MCF 10A (cell line): ENCODE results near the gene PTPRO. TPM values are rescaled to one million over a fixed set of nuclear protein-coding genes. Genes with fewer than 3 reads are reported as not detected.
A peak's percentile ranks its signal among the peaks of the same experiment; 100 is the strongest.

ENCODE experiments used
- Bru-seq: library from RNA; stranded (reverse); fragments of 400-500 nt; gene quantifications from one replicate; lab custom pipeline; 2021; lab: Mats Ljungman, UMichigan
- BruChase-seq, 2 experiments: library from RNA; stranded (reverse); fragments of 400-500 nt; gene quantifications; one replicate each; lab custom pipeline; 2021; lab: Mats Ljungman, UMichigan
- BruUV-seq: library from RNA; stranded (reverse); fragments of 400-500 nt; replicated peaks from 2 replicates; lab custom pipeline; 2021; lab: Mats Ljungman, UMichigan
- CTCF ChIA-PET: fragments of 300-600 bp; sonication (Branson Sonifier 250); formaldehyde crosslinking; extraction: SDS; loops from one replicate; lab custom pipeline; 2021; ENCODE audit warnings: antibody characterized with exemption, inconsistent platforms; lab: Yijun Ruan, JAX
- POLR2A ChIA-PET: fragments of 300-600, 350-650 bp; sonication (Branson Sonifier 250); formaldehyde crosslinking; extraction: SDS; loops from one replicate; lab custom pipeline; 2020; ENCODE audit warnings: antibody characterized with exemption, inconsistent platforms; lab: Yijun Ruan, JAX
- DNase-seq: peaks from one replicate; pipeline ENCODE4 v3.0.0-alpha.2; 2018; ENCODE audit not compliant: unreplicated experiment
- H3K27ac Mint-ChIP-seq: one replicate; pipeline ENCODE4 v1.8.0; 2022; ENCODE audit warnings: mild to moderate bottlenecking, low read depth, mixed read lengths; ENCODE audit not compliant: unreplicated experiment
- H3K27me3 Mint-ChIP-seq: one replicate; pipeline ENCODE4 v1.8.0; 2022; ENCODE audit warnings: mixed read lengths; ENCODE audit not compliant: insufficient read depth, unreplicated experiment
- H3K36me3 Mint-ChIP-seq: one replicate; pipeline ENCODE4 v1.8.0; 2022; ENCODE audit warnings: mild to moderate bottlenecking, moderate library complexity, mixed read lengths; ENCODE audit not compliant: insufficient read depth, unreplicated experiment
- H3K4me1 Mint-ChIP-seq: one replicate; pipeline ENCODE4 v1.8.0; 2022; ENCODE audit warnings: mixed read lengths; ENCODE audit not compliant: insufficient read depth, unreplicated experiment
- H3K4me3 Mint-ChIP-seq: one replicate; pipeline ENCODE4 v1.8.0; 2022; ENCODE audit warnings: mild to moderate bottlenecking, moderate library complexity, mixed read lengths; ENCODE audit not compliant: unreplicated experiment
- H3K9me3 Mint-ChIP-seq: one replicate; pipeline ENCODE4 v1.8.0; 2022; ENCODE audit warnings: mixed read lengths; ENCODE audit not compliant: unreplicated experiment
- CTCF ChIP-seq: fragments of 200-600 bp; IDR thresholded peaks from one replicate; pipeline ENCODE4 v1.8.0; 2022; ENCODE audit warnings: antibody characterized with exemption, mild to moderate bottlenecking; ENCODE audit not compliant: unreplicated experiment
- intact Hi-C: fragments of 100-400 bp; cut with micrococcal nuclease; formaldehyde crosslinking; loops from 2 replicates; pipeline ENCODE4 v1.14.1; 2022
- long read RNA-seq: library from polyadenylated mRNA; stranded (forward); transcript quantifications from one replicate; pipeline ENCODE4 v2.0.0, GENCODE V29; 2022
- total RNA-seq: library from RNA; stranded (reverse); gene quantifications from 2 replicates; pipeline ENCODE4 v1.2.3, GENCODE V29; 2022

PTPRO gene
- 0.74 and 2.2 TPM in 2 replicates for total RNA-seq
- Bru-seq, nascent RNA: percentile 29 among the genes with signal in this experiment
- percentile 22 among the genes with signal in this experiment for BruChase-seq, experiment 1, labeled RNA remaining after a 6-hour chase
- BruChase-seq, experiment 2, labeled RNA remaining after a 2-hour chase: percentile 21 among the genes with signal in this experiment
- long read RNA-seq, partial matches to known transcripts: 0 of 3 reads
- long read RNA-seq, other reads (novel, unspliced or antisense): 2 of 3 reads

GRCh38 chr12:15322164-15323061 is at the start of gene PTPRO:
Gene PTPRO (plus strand): TSS chr12:15322508.
- peak; percentile 49 for DNase-seq

GRCh38 chr12:15273896-15274295 is 48.4 kb upstream of the PTPRO start:
- H3K9me3 Mint-ChIP-seq: no peaks in the 10 kb centered on the region
- peak; percentile 27 for DNase-seq
- peak overlapping the region; percentile 95 for H3K27ac Mint-ChIP-seq
- peaks cover 5% of the 10 kb centered on the region for H3K36me3 Mint-ChIP-seq
- BruUV-seq: TSS peak; percentile 92
- H3K4me1 Mint-ChIP-seq: peaks cover 43% of the 10 kb centered on the region
- no peak for TF ChIP-seq CTCF
- ChIA-PET POLR2A (interaction anchor here (0.9 to 4.9 kb wide), 6 partner anchors 16 to 254 kb away, joined by 3 to 47 read pairs (median 6); no protein-coding TSS in a partner anchor), CTCF (interaction anchor here (0.6 to 8.2 kb wide), 11 partner anchors 44 to 410 kb away, joined by 3 to 109 read pairs (median 4); partner anchors contain the start of gene RERG)
- H3K27me3 Mint-ChIP-seq: no peaks in the 10 kb centered on the region
- peak overlapping the region; percentile 53 for H3K4me3 Mint-ChIP-seq
- intact Hi-C loops: loop anchor here (1.0 kb wide), 1 partner anchor 122 kb away; no protein-coding TSS in a partner anchor

More at GRCh38 chr12:15322164-15323061, at the start of gene PTPRO:
- TF ChIP-seq CTCF: no peak
- Mint-ChIP-seq H3K27ac (peak within 1 kb of the TSS; percentile 35), H3K4me3 (peak within 1 kb of the TSS; percentile 78), H3K4me1 (peaks cover 13% of the 10 kb centered on the region), H3K27me3 (no peaks in the 10 kb centered on the region), H3K9me3 (no peaks in the 10 kb centered on the region), H3K36me3 (no peaks in the 10 kb centered on the region)
- ChIA-PET CTCF (interaction anchor here (0.6 to 2.0 kb wide), 5 partner anchors 11 to 178 kb away, joined by 3 to 5 read pairs (median 3); no protein-coding TSS in a partner anchor), POLR2A (interaction anchor here (0.6 to 3.1 kb wide), 4 partner anchors 11 to 125 kb away, joined by 3 to 13 read pairs (median 3); no protein-coding TSS in a partner anchor)
- no TSS peak for BruUV-seq
- intact Hi-C loops: loop anchor here (2.0 kb wide), 2 partner anchors 44 to 120 kb away; no protein-coding TSS in a partner anchor

DNA sequence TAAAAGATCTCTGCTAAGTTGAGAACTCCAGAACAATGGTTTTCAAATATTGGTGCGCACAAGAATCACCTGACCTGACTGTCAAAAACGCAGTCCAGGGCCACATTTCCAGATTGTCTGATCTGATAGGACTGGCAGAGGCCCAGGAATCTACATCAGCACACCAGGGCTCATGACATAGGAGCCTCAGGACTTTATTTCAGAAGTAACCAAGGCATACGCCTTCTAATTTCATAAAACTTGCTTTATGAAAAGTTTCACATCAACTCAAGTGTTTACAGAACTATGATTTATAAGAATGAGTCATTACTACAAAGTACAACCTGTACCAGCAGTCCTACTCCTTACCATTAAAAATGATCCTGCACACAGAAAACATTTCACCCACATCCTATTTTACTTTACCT is 47.7 kb upstream of the PTPRO start:
- H3K27me3 Mint-ChIP-seq: no peaks in the 10 kb centered on the region
- H3K36me3 Mint-ChIP-seq: peaks cover 5% of the 10 kb centered on the region
- peaks cover 47% of the 10 kb centered on the region for H3K4me1 Mint-ChIP-seq
- no peak for TF ChIP-seq CTCF
- peak overlapping the region; percentile 53 for H3K4me3 Mint-ChIP-seq
- intact Hi-C loops: loop anchor here (1.0 kb wide), 1 partner anchor 122 kb away; no protein-coding TSS in a partner anchor
- BruUV-seq: no TSS peak
- H3K9me3 Mint-ChIP-seq: no peaks in the 10 kb centered on the region
- peak overlapping the region; percentile 95 for H3K27ac Mint-ChIP-seq
- ChIA-PET POLR2A (interaction anchor here (0.8 to 4.9 kb wide), 10 partner anchors 16 to 253 kb away, joined by 3 to 47 read pairs (median 3); no protein-coding TSS in a partner anchor), CTCF (interaction anchor here (0.6 to 8.2 kb wide), 19 partner anchors 43 to 1122 kb away, joined by 3 to 109 read pairs (median 6); partner anchors contain the start of gene RERG)
- peak; percentile 98 for DNase-seq
